H9 (cell line): ENCODE data around the gene ULK4. TPM values are rescaled to one million over a fixed set of nuclear protein-coding genes. Genes with fewer than 3 reads are reported as not detected.

Experiments used
- DNase-seq: peaks from one replicate; pipeline ENCODE4 v3.0.0-alpha.2; 2017
- H2AFZ ChIP-seq: one replicate; pipeline ENCODE4 v1.6.1; 2013; ENCODE audit warnings: mild to moderate bottlenecking, low read length, control low read depth, moderate library complexity
- H2AK5ac ChIP-seq: 2 replicates; pipeline ENCODE4 v1.6.1; 2013; ENCODE audit warnings: low read length, control low read depth, mixed read lengths; ENCODE audit not compliant: insufficient read length
- H2BK120ac ChIP-seq: one replicate; pipeline ENCODE4 v1.6.1; 2013; ENCODE audit warnings: low read depth, mild to moderate bottlenecking, low read length, control low read depth, inconsistent platforms; ENCODE audit not compliant: poor library complexity, severe bottlenecking
- H2BK12ac ChIP-seq: 2 replicates; pipeline ENCODE4 v1.6.1; 2013; ENCODE audit warnings: low read length, control low read depth, mixed read lengths, low read depth; ENCODE audit not compliant: insufficient read length
- H2BK15ac ChIP-seq: 2 replicates; pipeline ENCODE4 v1.6.1; 2013; ENCODE audit warnings: low read depth, low read length, control low read depth
- H2BK20ac ChIP-seq: one replicate; pipeline ENCODE4 v1.6.1; 2013; ENCODE audit warnings: low read depth, mild to moderate bottlenecking, low read length, control low read depth, inconsistent platforms; ENCODE audit not compliant: poor library complexity, severe bottlenecking
- H2BK5ac ChIP-seq: 2 replicates; pipeline ENCODE4 v1.6.1; 2013; ENCODE audit warnings: low read length, control low read depth, mixed read lengths; ENCODE audit not compliant: insufficient read length
- H3K14ac ChIP-seq: 2 replicates; pipeline ENCODE4 v1.6.1; 2013; ENCODE audit warnings: low read length, control low read depth; ENCODE audit not compliant: insufficient read depth
- H3K18ac ChIP-seq: 2 replicates; pipeline ENCODE4 v1.6.1; 2013; ENCODE audit warnings: low read depth, mild to moderate bottlenecking, mixed read lengths, low read length, control low read depth; ENCODE audit not compliant: insufficient read length
- H3K23ac ChIP-seq: 2 replicates; pipeline ENCODE4 v1.6.1; 2013; ENCODE audit warnings: low read length, control low read depth, mixed read lengths, low read depth; ENCODE audit not compliant: insufficient read length
- H3K23me2 ChIP-seq: 2 replicates; pipeline ENCODE4 v1.6.1; 2013; ENCODE audit warnings: low read depth, mild to moderate bottlenecking, mixed read lengths, low read length, control low read depth; ENCODE audit not compliant: insufficient read length, poor library complexity, severe bottlenecking
- H3K27ac ChIP-seq: 2 replicates; pipeline ENCODE4 v1.5.1; 2013; ENCODE audit warnings: low read length, control low read depth, mixed read lengths, low read depth; ENCODE audit not compliant: insufficient read length
- H3K27me3 ChIP-seq: 2 replicates; pipeline ENCODE4 v1.6.1; 2013; ENCODE audit warnings: low read length, control low read depth, inconsistent platforms; ENCODE audit not compliant: insufficient read depth
- H3K4ac ChIP-seq: 2 replicates; pipeline ENCODE4 v1.6.1; 2013; ENCODE audit warnings: low read depth, mild to moderate bottlenecking, control low read depth, inconsistent platforms, low read length, moderate library complexity
- H3K4me1 ChIP-seq: 2 replicates; pipeline ENCODE4 v1.6.1; 2013; ENCODE audit warnings: low read length, control low read depth, inconsistent platforms; ENCODE audit not compliant: insufficient read depth
- H3K4me2 ChIP-seq: 2 replicates; pipeline ENCODE4 v1.6.1; 2013; ENCODE audit warnings: low read length, control low read depth, mixed read lengths; ENCODE audit not compliant: insufficient read length, insufficient read depth
- H3K56ac ChIP-seq: 2 replicates; pipeline ENCODE4 v1.6.1; 2013; ENCODE audit warnings: low read depth, mild to moderate bottlenecking, mixed read lengths, low read length, control low read depth; ENCODE audit not compliant: insufficient read length
- H3K79me1 ChIP-seq: 2 replicates; pipeline ENCODE4 v1.6.1; 2013; ENCODE audit warnings: low read depth, mild to moderate bottlenecking, moderate library complexity, low read length, control low read depth, inconsistent platforms; ENCODE audit not compliant: insufficient read depth, poor library complexity, severe bottlenecking
- H3K79me2 ChIP-seq: 2 replicates; pipeline ENCODE4 v1.6.1; 2013; ENCODE audit warnings: low read length, control low read depth, inconsistent platforms; ENCODE audit not compliant: insufficient read depth
- H3K9ac ChIP-seq: 2 replicates; pipeline ENCODE4 v1.6.1; 2013; ENCODE audit warnings: low read length, control low read depth, mixed read lengths; ENCODE audit not compliant: insufficient read length; ENCODE audit errors: extremely low read depth
- H3K9me3 ChIP-seq: one replicate; pipeline ENCODE4 v1.6.1; 2013; ENCODE audit warnings: low read depth, low read length, inconsistent platforms; ENCODE audit not compliant: control insufficient read depth
- H3T11ph ChIP-seq: one replicate; pipeline ENCODE4 v1.6.1; 2013; ENCODE audit warnings: mild to moderate bottlenecking, low read length, control low read depth, inconsistent platforms
- H4K20me1 ChIP-seq: one replicate; pipeline ENCODE4 v1.6.1; 2013; ENCODE audit not compliant: control insufficient read depth, insufficient read length, insufficient read depth
- H4K5ac ChIP-seq: 2 replicates; pipeline ENCODE4 v1.6.1; 2013; ENCODE audit warnings: low read depth, mild to moderate bottlenecking, mixed read lengths, low read length, control low read depth; ENCODE audit not compliant: insufficient read length
- H4K8ac ChIP-seq: replicated peaks from 2 replicates; pipeline ENCODE4 v1.6.1; 2013; ENCODE audit warnings: low read length, control low read depth, mixed read lengths, low read depth; ENCODE audit not compliant: insufficient read length
- H4K91ac ChIP-seq: 2 replicates; pipeline ENCODE4 v1.6.1; 2013; ENCODE audit warnings: low read depth, mild to moderate bottlenecking, moderate library complexity, mixed read lengths, low read length, control low read depth; ENCODE audit not compliant: insufficient read length
- H3K27ac Mint-ChIP-seq, 3 experiments: 2 replicates in 2 of 3; 3 replicates in 1 of 3; pipeline ENCODE4 v1.8.0; 2020 to 2021; ENCODE audit warnings: mixed read lengths in 3 of 3, mild to moderate bottlenecking in 1 of 3, moderate library complexity in 1 of 3
- H3K27me3 Mint-ChIP-seq: 2 replicates; pipeline ENCODE4 v1.8.0; 2021; ENCODE audit warnings: low read depth, mild to moderate bottlenecking, moderate library complexity, mixed read lengths
- H3K36me3 Mint-ChIP-seq, 3 experiments: 2 replicates in 2 of 3; 3 replicates in 1 of 3; pipeline ENCODE4 v1.8.0; 2020 to 2021; ENCODE audit warnings: low read depth in 3 of 3, mixed read lengths in 3 of 3; ENCODE audit not compliant: insufficient read depth in 1 of 3
- H3K4me1 Mint-ChIP-seq, 2 experiments: 2 replicates each; pipeline ENCODE4 v1.8.0; 2020; ENCODE audit warnings: mixed read lengths in 2 of 2
- H3K4me3 Mint-ChIP-seq, 2 experiments: 2 replicates in 1 of 2; 3 replicates in 1 of 2; pipeline ENCODE4 v1.8.0; 2020 to 2021; ENCODE audit warnings: mild to moderate bottlenecking in 2 of 2, mixed read lengths in 2 of 2, moderate library complexity in 1 of 2
- H3K9me3 Mint-ChIP-seq, 2 experiments: 2 replicates in 1 of 2; 3 replicates in 1 of 2; pipeline ENCODE4 v1.8.0; 2020; ENCODE audit warnings: mild to moderate bottlenecking in 2 of 2, mixed read lengths in 2 of 2, moderate library complexity in 1 of 2
- CTCF ChIP-seq: fragments of 200-600 bp; sonication (generic); conservative IDR thresholded peaks from 3 replicates; pipeline ENCODE4 v1.8.0; 2021; ENCODE audit warnings: antibody characterized with exemption, mild to moderate bottlenecking
- total RNA-seq: library from RNA; stranded (reverse); gene quantifications from 2 replicates; pipeline ENCODE4 v1.2.1, GENCODE V29; 2021

Gene ULK4
- total RNA-seq, 1 experiment from 2014 or later = 12.9 TPM

GRCh38 chr3:41651718-41652117 is 310.2 kb downstream of the ULK4 start:
- H2AFZ ChIP-seq = no peak overlapping the region
- no peaks in the 10 kb centered on the region; the same call in 1 of the 2 replicates for H3K4me1 ChIP-seq
- no peak overlapping the region for H2BK12ac ChIP-seq
- H3K14ac ChIP-seq = no peak overlapping the region
- H4K5ac ChIP-seq = no peak overlapping the region
- H3K23ac ChIP-seq = no peak overlapping the region
- no peak overlapping the region for H4K8ac ChIP-seq
- Mint-ChIP-seq H3K4me3 (no peak overlapping the region), H3K27ac (no peak overlapping the region), H3K4me1 (peaks cover 23% of the 10 kb centered on the region in 2 experiments), H3K9me3 (peaks cover 32 to 35% of the 10 kb centered on the region in 2 experiments), H3K27me3 (peaks cover 1% of the 10 kb centered on the region), H3K36me3 (peaks cover 19 to 35% (median 22%) of the 10 kb centered on the region in 3 experiments)
- peaks cover 10% of the 10 kb centered on the region for H3K9me3 ChIP-seq
- no peaks in the 10 kb centered on the region; the same call in 1 of the 2 replicates for H3K79me2 ChIP-seq
- no peak for TF ChIP-seq CTCF
- no peak overlapping the region for H2BK15ac ChIP-seq
- no peak overlapping the region for H3K4me2 ChIP-seq
- H3K27ac ChIP-seq = no peak overlapping the region
- no peak overlapping the region for H3K56ac ChIP-seq
- no peak overlapping the region for H3K18ac ChIP-seq
- no peak overlapping the region for H2AK5ac ChIP-seq
- H2BK5ac ChIP-seq = no peak overlapping the region
- H3T11ph ChIP-seq = no peak overlapping the region
- no peaks in the 10 kb centered on the region for H3K27me3 ChIP-seq
- H2BK20ac ChIP-seq = no peak overlapping the region
- no peak overlapping the region for H4K91ac ChIP-seq
- no peak overlapping the region for H3K4ac ChIP-seq
- no peak overlapping the region for H3K9ac ChIP-seq
- no peaks in the 10 kb centered on the region for H3K79me1 ChIP-seq
- H3K23me2 ChIP-seq = no peaks in the 10 kb centered on the region
- DNase-seq = no peak
- no peak overlapping the region for H2BK120ac ChIP-seq
- H4K20me1 ChIP-seq = no peaks in the 10 kb centered on the region
